WTC11 (cell line): ENCODE data around the gene PCNX4.

Source experiments
- ATF2 ChIP-seq: sonication (generic); formaldehyde crosslinking; IDR thresholded peaks from 2 replicates; pipeline ENCODE4 v1.8.1; 2022; ENCODE audit warnings: low read depth, missing genetic modification reagents, borderline replicate concordance
- ATF3 ChIP-seq: sonication (generic); formaldehyde crosslinking; conservative IDR thresholded peaks from 2 replicates; pipeline ENCODE4 v1.8.1; 2022; ENCODE audit warnings: mild to moderate bottlenecking, missing genetic modification reagents
- FOXP1 ChIP-seq: sonication (generic); formaldehyde crosslinking; IDR thresholded peaks from 2 replicates; pipeline ENCODE4 v1.8.0; 2022; ENCODE audit warnings: missing genetic modification reagents, mild to moderate bottlenecking, moderate library complexity, borderline replicate concordance
- FOXP4 ChIP-seq: sonication (generic); formaldehyde crosslinking; IDR thresholded peaks from 2 replicates; pipeline ENCODE4 v1.8.0; 2022; ENCODE audit warnings: mild to moderate bottlenecking, missing genetic modification reagents
- MYBL2 ChIP-seq: sonication (generic); formaldehyde crosslinking; IDR thresholded peaks from 2 replicates; pipeline ENCODE4 v1.8.1; 2023; ENCODE audit warnings: mild to moderate bottlenecking, moderate library complexity, missing genetic modification reagents
- NFYB ChIP-seq: sonication (generic); formaldehyde crosslinking; conservative IDR thresholded peaks from 2 replicates; pipeline ENCODE4 v1.8.0; 2022; ENCODE audit warnings: low read depth, missing genetic modification reagents
- NR2C2 ChIP-seq: sonication (generic); formaldehyde crosslinking; IDR thresholded peaks from 2 replicates; pipeline ENCODE4 v1.8.0; 2022; ENCODE audit warnings: mild to moderate bottlenecking, missing genetic modification reagents
- RORB ChIP-seq: fragments of 250-450 bp; sonication (Bioruptor Pico); IDR thresholded peaks from 2 replicates; pipeline ENCODE4 v1.9.0; 2021; ENCODE audit warnings: mild to moderate bottlenecking
- SMAD3 ChIP-seq: sonication (generic); formaldehyde crosslinking; IDR thresholded peaks from 2 replicates; pipeline ENCODE4 v1.8.0; 2022; ENCODE audit warnings: missing genetic modification reagents, mild to moderate bottlenecking, borderline replicate concordance
- SP1 ChIP-seq: sonication (generic); formaldehyde crosslinking; conservative IDR thresholded peaks from 2 replicates; pipeline ENCODE4 v1.8.1; 2022; ENCODE audit warnings: missing genetic modification reagents
- USF2 ChIP-seq: sonication (generic); formaldehyde crosslinking; IDR thresholded peaks from 2 replicates; pipeline ENCODE4 v1.8.1; 2023; ENCODE audit warnings: mild to moderate bottlenecking, missing genetic modification reagents, moderate library complexity
- TF ChIP-seq, protein P1 (sequence below): fragments of 200-600 bp; IDR thresholded peaks from 2 replicates; pipeline ENCODE4 v1.8.0; 2022; ENCODE audit warnings: antibody characterized with exemption
- TF ChIP-seq, protein P2 (sequence below): sonication (generic); formaldehyde crosslinking; IDR thresholded peaks from 2 replicates; pipeline ENCODE4 v1.8.1; 2023; ENCODE audit warnings: mild to moderate bottlenecking, missing genetic modification reagents
- TF ChIP-seq, protein P3 (sequence below): sonication (generic); formaldehyde crosslinking; IDR thresholded peaks from 2 replicates; pipeline ENCODE4 v1.8.0; 2022; ENCODE audit warnings: missing genetic modification reagents

DNA sequence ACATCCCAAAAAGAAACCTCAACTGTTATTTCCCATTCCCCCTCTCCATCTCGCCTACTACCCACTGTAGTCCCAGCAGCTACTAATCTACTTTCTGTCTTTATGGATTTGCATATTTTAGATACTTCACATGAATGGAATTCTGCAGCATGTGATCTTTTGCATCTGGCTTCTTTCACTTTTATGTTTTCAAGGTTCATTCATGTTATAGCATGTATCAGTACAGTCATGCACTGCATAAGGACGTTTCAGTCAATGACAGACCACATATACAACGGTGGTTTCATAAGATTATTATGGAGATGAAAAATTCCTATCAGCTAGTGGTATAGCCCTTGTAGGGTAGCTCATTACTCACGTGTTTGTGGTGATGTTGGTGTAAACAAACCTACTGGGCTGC is 24.5 kb downstream of the PCNX4 start:
- TF ChIP-seq, protein P1, sequence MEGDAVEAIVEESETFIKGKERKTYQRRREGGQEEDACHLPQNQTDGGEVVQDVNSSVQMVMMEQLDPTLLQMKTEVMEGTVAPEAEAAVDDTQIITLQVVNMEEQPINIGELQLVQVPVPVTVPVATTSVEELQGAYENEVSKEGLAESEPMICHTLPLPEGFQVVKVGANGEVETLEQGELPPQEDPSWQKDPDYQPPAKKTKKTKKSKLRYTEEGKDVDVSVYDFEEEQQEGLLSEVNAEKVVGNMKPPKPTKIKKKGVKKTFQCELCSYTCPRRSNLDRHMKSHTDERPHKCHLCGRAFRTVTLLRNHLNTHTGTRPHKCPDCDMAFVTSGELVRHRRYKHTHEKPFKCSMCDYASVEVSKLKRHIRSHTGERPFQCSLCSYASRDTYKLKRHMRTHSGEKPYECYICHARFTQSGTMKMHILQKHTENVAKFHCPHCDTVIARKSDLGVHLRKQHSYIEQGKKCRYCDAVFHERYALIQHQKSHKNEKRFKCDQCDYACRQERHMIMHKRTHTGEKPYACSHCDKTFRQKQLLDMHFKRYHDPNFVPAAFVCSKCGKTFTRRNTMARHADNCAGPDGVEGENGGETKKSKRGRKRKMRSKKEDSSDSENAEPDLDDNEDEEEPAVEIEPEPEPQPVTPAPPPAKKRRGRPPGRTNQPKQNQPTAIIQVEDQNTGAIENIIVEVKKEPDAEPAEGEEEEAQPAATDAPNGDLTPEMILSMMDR, result no peak
- TF ChIP-seq, protein P2, sequence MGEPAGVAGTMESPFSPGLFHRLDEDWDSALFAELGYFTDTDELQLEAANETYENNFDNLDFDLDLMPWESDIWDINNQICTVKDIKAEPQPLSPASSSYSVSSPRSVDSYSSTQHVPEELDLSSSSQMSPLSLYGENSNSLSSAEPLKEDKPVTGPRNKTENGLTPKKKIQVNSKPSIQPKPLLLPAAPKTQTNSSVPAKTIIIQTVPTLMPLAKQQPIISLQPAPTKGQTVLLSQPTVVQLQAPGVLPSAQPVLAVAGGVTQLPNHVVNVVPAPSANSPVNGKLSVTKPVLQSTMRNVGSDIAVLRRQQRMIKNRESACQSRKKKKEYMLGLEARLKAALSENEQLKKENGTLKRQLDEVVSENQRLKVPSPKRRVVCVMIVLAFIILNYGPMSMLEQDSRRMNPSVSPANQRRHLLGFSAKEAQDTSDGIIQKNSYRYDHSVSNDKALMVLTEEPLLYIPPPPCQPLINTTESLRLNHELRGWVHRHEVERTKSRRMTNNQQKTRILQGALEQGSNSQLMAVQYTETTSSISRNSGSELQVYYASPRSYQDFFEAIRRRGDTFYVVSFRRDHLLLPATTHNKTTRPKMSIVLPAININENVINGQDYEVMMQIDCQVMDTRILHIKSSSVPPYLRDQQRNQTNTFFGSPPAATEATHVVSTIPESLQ (CRISPR knock-in tag), result no peak
- TF ChIP-seq NR2C2 (CRISPR knock-in tag) (no peak), RORB (CRISPR knock-in tag) (no peak), ATF3 (no peak), SP1 (CRISPR knock-in tag) (no peak), SMAD3 (CRISPR knock-in tag) (no peak), USF2 (CRISPR knock-in tag) (no peak), ATF2 (no peak), MYBL2 (CRISPR knock-in tag) (no peak), FOXP4 (CRISPR knock-in tag) (no peak), NFYB (CRISPR knock-in tag) (no peak), FOXP1 (CRISPR knock-in tag) (no peak)
- TF ChIP-seq, protein P3, sequence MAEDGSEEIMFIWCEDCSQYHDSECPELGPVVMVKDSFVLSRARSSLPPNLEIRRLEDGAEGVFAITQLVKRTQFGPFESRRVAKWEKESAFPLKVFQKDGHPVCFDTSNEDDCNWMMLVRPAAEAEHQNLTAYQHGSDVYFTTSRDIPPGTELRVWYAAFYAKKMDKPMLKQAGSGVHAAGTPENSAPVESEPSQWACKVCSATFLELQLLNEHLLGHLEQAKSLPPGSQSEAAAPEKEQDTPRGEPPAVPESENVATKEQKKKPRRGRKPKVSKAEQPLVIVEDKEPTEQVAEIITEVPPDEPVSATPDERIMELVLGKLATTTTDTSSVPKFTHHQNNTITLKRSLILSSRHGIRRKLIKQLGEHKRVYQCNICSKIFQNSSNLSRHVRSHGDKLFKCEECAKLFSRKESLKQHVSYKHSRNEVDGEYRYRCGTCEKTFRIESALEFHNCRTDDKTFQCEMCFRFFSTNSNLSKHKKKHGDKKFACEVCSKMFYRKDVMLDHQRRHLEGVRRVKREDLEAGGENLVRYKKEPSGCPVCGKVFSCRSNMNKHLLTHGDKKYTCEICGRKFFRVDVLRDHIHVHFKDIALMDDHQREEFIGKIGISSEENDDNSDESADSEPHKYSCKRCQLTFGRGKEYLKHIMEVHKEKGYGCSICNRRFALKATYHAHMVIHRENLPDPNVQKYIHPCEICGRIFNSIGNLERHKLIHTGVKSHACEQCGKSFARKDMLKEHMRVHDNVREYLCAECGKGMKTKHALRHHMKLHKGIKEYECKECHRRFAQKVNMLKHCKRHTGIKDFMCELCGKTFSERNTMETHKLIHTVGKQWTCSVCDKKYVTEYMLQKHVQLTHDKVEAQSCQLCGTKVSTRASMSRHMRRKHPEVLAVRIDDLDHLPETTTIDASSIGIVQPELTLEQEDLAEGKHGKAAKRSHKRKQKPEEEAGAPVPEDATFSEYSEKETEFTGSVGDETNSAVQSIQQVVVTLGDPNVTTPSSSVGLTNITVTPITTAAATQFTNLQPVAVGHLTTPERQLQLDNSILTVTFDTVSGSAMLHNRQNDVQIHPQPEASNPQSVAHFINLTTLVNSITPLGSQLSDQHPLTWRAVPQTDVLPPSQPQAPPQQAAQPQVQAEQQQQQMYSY (CRISPR knock-in tag), result no peak
